Keratinocyte (primary cell): ENCODE data around the gene GMPR2. TPM values are rescaled to one million over a fixed set of nuclear protein-coding genes. Genes with fewer than 3 reads are reported as not detected.

Source experiments
- DNase-seq: peaks from one replicate; pipeline ENCODE4 v3.0.0-alpha.2; 2011; ENCODE audit warnings: low read depth, missing footprints, low spot score
- FAIRE-seq: peaks from 2 replicates; lab custom pipeline; 2011; peaks lifted over from hg19 to GRCh38; lab: Jason Lieb, UNC
- H2AFZ ChIP-seq: 2 replicates; pipeline ENCODE4 v1.6.0; 2012; ENCODE audit warnings: low read length, control low read depth, inconsistent platforms; ENCODE audit not compliant: control insufficient read depth
- H3K27ac ChIP-seq: 2 replicates; pipeline ENCODE4 v1.5.1; 2011; ENCODE audit warnings: low read length; ENCODE audit not compliant: control insufficient read depth, insufficient read depth
- H3K27me3 ChIP-seq: 3 replicates; pipeline ENCODE4 v1.6.0; 2011; ENCODE audit warnings: low read length; ENCODE audit not compliant: control insufficient read depth, insufficient read depth; ENCODE audit errors: extremely low read depth
- H3K36me3 ChIP-seq, 2 experiments: 2 replicates in 1 of 2; 3 replicates in 1 of 2; pipeline ENCODE4 v1.5.1; 2011; ENCODE audit warnings: low read length in 2 of 2, mild to moderate bottlenecking in 1 of 2; ENCODE audit not compliant: control insufficient read depth in 2 of 2, insufficient read depth in 2 of 2; ENCODE audit errors: extremely low read depth in 1 of 2
- H3K4me1 ChIP-seq: 3 replicates; pipeline ENCODE4 v1.5.1; 2011; ENCODE audit warnings: low read length; ENCODE audit not compliant: control insufficient read depth, insufficient read depth; ENCODE audit errors: extremely low read depth
- H3K4me2 ChIP-seq: 3 replicates; pipeline ENCODE4 v1.6.0; 2011; ENCODE audit warnings: low read depth, low read length; ENCODE audit not compliant: control insufficient read depth, insufficient read depth; ENCODE audit errors: extremely low read depth
- H3K4me3 ChIP-seq, 3 experiments: fragments of 200-600 bp in 1 of 3; sonication (generic) in 1 of 3; 2 replicates in 2 of 3; 3 replicates in 1 of 3; pipeline ENCODE4 v1.5.1; 2011 to 2016; ENCODE audit warnings: low read length in 3 of 3, mild to moderate bottlenecking in 3 of 3, control low read depth in 2 of 3, inconsistent platforms in 1 of 3, low read depth in 1 of 3, mixed read lengths in 1 of 3, mixed run types in 1 of 3, moderate library complexity in 1 of 3; ENCODE audit not compliant: control insufficient read depth in 2 of 3, insufficient read depth in 2 of 3; ENCODE audit errors: extremely low read depth in 1 of 3
- H3K79me2 ChIP-seq: 2 replicates; pipeline ENCODE4 v1.6.0; 2012; ENCODE audit warnings: low read length; ENCODE audit not compliant: control insufficient read depth, insufficient read depth
- H3K9ac ChIP-seq: 3 replicates; pipeline ENCODE4 v1.6.0; 2011; ENCODE audit warnings: low read length; ENCODE audit not compliant: control insufficient read depth, insufficient read depth; ENCODE audit errors: extremely low read depth
- H3K9me1 ChIP-seq: 3 replicates; pipeline ENCODE4 v1.6.0; 2011; ENCODE audit warnings: low read length; ENCODE audit not compliant: control insufficient read depth, insufficient read depth; ENCODE audit errors: extremely low read depth
- H3K9me3 ChIP-seq: 2 replicates; pipeline ENCODE4 v1.5.1; 2012; ENCODE audit warnings: low read depth, low read length; ENCODE audit not compliant: control insufficient read depth
- H4K20me1 ChIP-seq: 3 replicates; pipeline ENCODE4 v1.6.0; 2011; ENCODE audit warnings: low read length; ENCODE audit not compliant: control insufficient read depth, insufficient read depth; ENCODE audit errors: extremely low read depth
- CTCF ChIP-seq, 3 experiments: IDR thresholded peaks in 1 of 3; conservative IDR thresholded peaks in 1 of 3; optimal IDR thresholded peaks in 1 of 3; 2 replicates in 2 of 3; 3 replicates in 1 of 3; pipeline versions ENCODE3 to v1.5.1; 2011; ENCODE audit warnings: low read length in 3 of 3, mild to moderate bottlenecking in 3 of 3, moderate library complexity in 2 of 3, control low read depth in 1 of 3, inconsistent platforms in 1 of 3; ENCODE audit not compliant: insufficient read depth in 2 of 3; ENCODE audit errors: extremely low read depth in 1 of 3
- EZH2 ChIP-seq: IDR thresholded peaks from one replicate; pipeline ENCODE4 v1.6.1; 2012; ENCODE audit warnings: inconsistent platforms, mild to moderate bottlenecking, low read length, moderate library complexity
- dilution Hi-C: fragments of 300-500 bp; cut with MboI; formaldehyde crosslinking; loops from one replicate; pipeline ENCODE4 v1.7.0; 2020; ENCODE audit warnings: low sequenced_read_pairs; ENCODE audit not compliant: extremely low pct_ligation_motif_present
- polyA plus RNA-seq, 5 experiments: library from polyadenylated mRNA; depleted of rRNA in 3 of 5; stranded (reverse) in 3 of 5; stranded (forward) in 1 of 5; unstranded in 1 of 5; fragments of >200 nt; gene quantifications; 1 replicate in 1 of 5; 2 replicates in 3 of 5; 3 replicates in 1 of 5; pipeline versions ENCODE4 v1.2.1 to v1.2.3, GENCODE V29; 2011 to 2012; ENCODE audit warnings: missing spikeins in 2 of 5, low read depth in 1 of 5, low replicate concordance in 1 of 5

GMPR2 gene
- polyA plus RNA-seq, 1 donor (not counting 4 experiments of a cell fraction or from before 2014, with no cell fraction given), result 84.6 TPM

DNA sequence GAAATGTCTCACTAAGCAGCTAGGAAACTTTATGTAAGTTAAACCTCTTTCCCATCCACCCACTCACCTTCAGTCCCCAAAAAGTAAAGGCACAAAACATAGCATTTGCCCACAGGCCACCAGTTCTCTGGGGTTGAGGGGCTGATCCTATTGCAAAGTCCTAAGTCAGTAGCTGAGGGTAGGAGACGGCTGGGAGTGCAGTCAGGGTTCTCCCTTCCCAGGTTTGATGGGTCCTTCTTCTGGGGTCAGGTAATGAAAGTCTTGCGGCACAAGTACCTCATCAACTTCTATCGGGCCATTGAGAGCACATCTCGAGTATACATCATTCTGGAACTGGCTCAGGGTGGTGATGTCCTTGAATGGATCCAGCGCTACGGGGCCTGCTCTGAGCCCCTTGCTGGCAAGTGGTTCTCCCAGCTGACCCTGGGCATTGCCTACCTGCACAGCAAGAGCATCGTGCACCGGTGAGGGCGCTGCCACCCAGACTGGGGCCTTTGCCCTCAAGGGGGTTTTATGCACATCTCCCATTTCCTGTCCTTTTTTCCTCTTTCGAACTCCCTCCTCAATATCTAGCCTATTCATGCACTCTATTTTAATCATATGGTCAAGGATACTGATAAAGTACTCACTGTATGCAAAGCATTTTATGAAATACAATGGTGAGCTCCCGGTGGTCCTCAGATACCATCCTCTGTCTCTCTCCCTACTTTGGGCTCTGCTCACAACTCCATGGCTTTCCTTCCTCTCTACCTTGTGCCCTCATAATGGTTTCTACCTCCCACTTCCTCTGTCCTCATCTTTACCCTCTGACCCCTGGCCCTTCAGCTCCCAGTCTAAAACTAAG is 26.2 kb upstream of the GMPR2 start:
- DNase-seq (no peak), FAIRE-seq (no peak)
- no peaks in the 10 kb centered on the region for H3K9me3 ChIP-seq
- no peak overlapping the region for H2AFZ ChIP-seq
- TF ChIP-seq CTCF (optimal IDR thresholded peaks at IDR 0.05 in 1 of 3, IDR thresholded peaks at IDR 0.05 in 1 of 3, conservative IDR thresholded peaks at IDR 0.05 in 1 of 3; ENCODE audit: extremely low read depth in 1 of 3, insufficient read depth in 2 of 3, low read length in 3 of 3), result no peak
- no peak for TF ChIP-seq EZH2
- H3K27ac ChIP-seq, result no peak overlapping the region
- H4K20me1 ChIP-seq, result no peaks in the 10 kb centered on the region
- H3K27me3 ChIP-seq, result no peaks in the 10 kb centered on the region
- H3K9me1 ChIP-seq, result no peaks in the 10 kb centered on the region
- H3K4me3 ChIP-seq, result no peak overlapping the region
- no peak overlapping the region for H3K9ac ChIP-seq
- no peak overlapping the region for H3K4me2 ChIP-seq
- dilution Hi-C loops, result no loop called here
- peaks cover 25 to 31% of the 10 kb centered on the region in 2 experiments for H3K36me3 ChIP-seq
- peaks cover 3% of the 10 kb centered on the region for H3K79me2 ChIP-seq
- H3K4me1 ChIP-seq, result no peaks in the 10 kb centered on the region

- Histone ChIP-seq H3K9me3 (no peaks in the 10 kb centered on the region), H3K9me1 (no peaks in the 10 kb centered on the region), H3K4me1 (no peaks in the 10 kb centered on the region), H2AFZ (no peak overlapping the region), H3K27me3 (no peaks in the 10 kb centered on the region), H3K9ac (no peak overlapping the region), H3K4me2 (no peak overlapping the region), H4K20me1 (no peaks in the 10 kb centered on the region), H3K27ac (no peak overlapping the region), H3K79me2 (peaks cover 4% of the 10 kb centered on the region), H3K36me3 (peaks cover 25 to 30% of the 10 kb centered on the region in 2 experiments), H3K4me3 (no peak overlapping the region)
- DNase-seq, result no peak
- FAIRE-seq, result no peak
- TF ChIP-seq CTCF (optimal IDR thresholded peaks at IDR 0.05 in 1 of 3, IDR thresholded peaks at IDR 0.05 in 1 of 3, conservative IDR thresholded peaks at IDR 0.05 in 1 of 3; ENCODE audit: extremely low read depth in 1 of 3, insufficient read depth in 2 of 3, low read length in 3 of 3) (no peak), EZH2 (no peak)
- dilution Hi-C loops, result no loop called here
Measured at GRCh38 chr14:24207104-24207551, 25.6 kb upstream of the GMPR2 start.
